A673 (cell line): ENCODE data around the gene KRTAP5-7. TPM values are rescaled to one million over a fixed set of nuclear protein-coding genes. Genes with fewer than 3 reads are reported as not detected.

ENCODE experiments used
- BruUV-seq: library from RNA; stranded (reverse); fragments of 400-500 nt; replicated peaks from 2 replicates; lab custom pipeline; 2021; lab: Mats Ljungman, UMichigan
- CTCF ChIA-PET: fragments of 300-600 bp; sonication (Branson Sonifier 250); formaldehyde crosslinking; loops from one replicate; lab custom pipeline; 2022; ENCODE audit warnings: antibody characterized with exemption; lab: Charles Lee
- POLR2A ChIA-PET: fragments of 300-600 bp; sonication (Branson Sonifier 250); formaldehyde crosslinking; loops from one replicate; lab custom pipeline; 2022; ENCODE audit warnings: antibody characterized with exemption; ENCODE audit not compliant: low non-redundant PET; lab: Charles Lee
- DNase-seq: peaks from one replicate; pipeline ENCODE4 v3.0.0-alpha.2; 2015; ENCODE audit warnings: low spot score
- H3K27ac ChIP-seq: fragments of 200-600 bp; sonication (generic); 2 replicates; pipeline ENCODE4 v1.5.1; 2016; ENCODE audit warnings: mixed run types, low read depth, mild to moderate bottlenecking, mixed read lengths, antibody characterized with exemption, low read length; ENCODE audit not compliant: poor library complexity, severe bottlenecking
- H3K27me3 ChIP-seq: fragments of 200-600 bp; sonication (generic); replicated peaks from 2 replicates; pipeline ENCODE4 v1.6.1; 2017; ENCODE audit warnings: mixed run types, low read depth, mild to moderate bottlenecking, mixed read lengths, antibody characterized with exemption, low read length; ENCODE audit not compliant: insufficient read depth, poor library complexity
- H3K36me3 ChIP-seq: fragments of 200-600 bp; sonication (generic); 2 replicates; pipeline ENCODE4 v1.6.1; 2016; ENCODE audit warnings: mixed run types, mild to moderate bottlenecking, mixed read lengths, antibody characterized with exemption, low read length; ENCODE audit not compliant: insufficient read depth, poor library complexity, severe bottlenecking
- H3K4me1 ChIP-seq: fragments of 200-600 bp; sonication (generic); 2 replicates; pipeline ENCODE4 v1.6.1; 2017; ENCODE audit warnings: mixed run types, mild to moderate bottlenecking, mixed read lengths, antibody characterized with exemption, low read length; ENCODE audit not compliant: insufficient read depth, poor library complexity, severe bottlenecking
- H3K4me3 ChIP-seq: fragments of 200-600 bp; sonication (generic); 2 replicates; pipeline ENCODE4 v1.5.1; 2016; ENCODE audit warnings: low read depth, mixed run types, mild to moderate bottlenecking, mixed read lengths, low read length; ENCODE audit not compliant: poor library complexity, severe bottlenecking
- H3K9me3 ChIP-seq: fragments of 200-600 bp; sonication (generic); 2 replicates; pipeline ENCODE4 v1.6.1; 2016; ENCODE audit warnings: mixed run types, low read depth, mild to moderate bottlenecking, mixed read lengths, antibody characterized with exemption, low read length; ENCODE audit not compliant: poor library complexity, severe bottlenecking
- EZH2 ChIP-seq: fragments of 200-600 bp; sonication (generic); IDR thresholded peaks from 2 replicates; pipeline ENCODE4 v1.6.1; 2017; ENCODE audit warnings: borderline replicate concordance, low read depth, mild to moderate bottlenecking, mixed read lengths, antibody characterized with exemption, low read length; ENCODE audit not compliant: poor library complexity, severe bottlenecking
- intact Hi-C: fragments of 100-400 bp; cut with micrococcal nuclease; formaldehyde crosslinking; loops from one replicate; pipeline ENCODE4 v1.10.0; 2022; ENCODE audit not compliant: unreplicated experiment
- total RNA-seq: library from RNA; stranded (reverse); gene quantifications from 2 replicates; pipeline ENCODE4 v1.2.3, GENCODE V29; 2021
- TF ChIP-seq, protein P1 (sequence below): fragments of 300-800, 200-600 bp; sonication (generic); conservative IDR thresholded peaks from 2 replicates; pipeline ENCODE4 v1.5.1; 2017; ENCODE audit warnings: low read depth, mild to moderate bottlenecking, antibody characterized with exemption, low read length, moderate library complexity, mixed read lengths

Gene KRTAP5-7
- total RNA-seq, 1 experiment from 2014 or later, result not detected

DNA sequence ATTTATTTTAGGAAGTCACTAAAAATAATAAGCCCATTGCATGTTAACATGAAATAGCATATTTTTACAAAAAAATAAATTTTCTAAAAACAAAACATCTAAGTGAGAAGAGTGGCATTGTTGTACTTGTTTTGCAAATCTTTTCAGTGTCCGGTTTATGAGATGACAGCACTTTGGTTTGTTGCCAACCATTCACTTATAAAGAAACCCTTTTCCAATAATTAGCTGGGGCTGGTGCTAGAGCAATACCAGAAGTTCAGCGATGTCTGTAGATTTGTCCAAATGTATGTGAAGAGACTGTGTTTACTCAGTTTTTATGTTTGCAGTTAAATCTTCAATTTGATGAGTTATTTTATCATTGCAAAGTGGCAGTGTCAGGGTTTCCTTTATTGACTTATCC, 22.1 kb upstream of the KRTAP5-7 start:
- Histone ChIP-seq H3K27me3 (no peaks in the 10 kb centered on the region), H3K9me3 (peaks cover 6% of the 10 kb centered on the region), H3K4me1 (peaks cover 14% of the 10 kb centered on the region), H3K36me3 (no peaks in the 10 kb centered on the region), H3K4me3 (no peak overlapping the region), H3K27ac (no peak overlapping the region)
- ChIA-PET POLR2A (no interaction called here), CTCF (no interaction called here)
- intact Hi-C loops, result no loop called here
- no TSS peak for BruUV-seq
- DNase-seq, result no peak
- TF ChIP-seq EZH2, result no peak
- TF ChIP-seq, protein P1, sequence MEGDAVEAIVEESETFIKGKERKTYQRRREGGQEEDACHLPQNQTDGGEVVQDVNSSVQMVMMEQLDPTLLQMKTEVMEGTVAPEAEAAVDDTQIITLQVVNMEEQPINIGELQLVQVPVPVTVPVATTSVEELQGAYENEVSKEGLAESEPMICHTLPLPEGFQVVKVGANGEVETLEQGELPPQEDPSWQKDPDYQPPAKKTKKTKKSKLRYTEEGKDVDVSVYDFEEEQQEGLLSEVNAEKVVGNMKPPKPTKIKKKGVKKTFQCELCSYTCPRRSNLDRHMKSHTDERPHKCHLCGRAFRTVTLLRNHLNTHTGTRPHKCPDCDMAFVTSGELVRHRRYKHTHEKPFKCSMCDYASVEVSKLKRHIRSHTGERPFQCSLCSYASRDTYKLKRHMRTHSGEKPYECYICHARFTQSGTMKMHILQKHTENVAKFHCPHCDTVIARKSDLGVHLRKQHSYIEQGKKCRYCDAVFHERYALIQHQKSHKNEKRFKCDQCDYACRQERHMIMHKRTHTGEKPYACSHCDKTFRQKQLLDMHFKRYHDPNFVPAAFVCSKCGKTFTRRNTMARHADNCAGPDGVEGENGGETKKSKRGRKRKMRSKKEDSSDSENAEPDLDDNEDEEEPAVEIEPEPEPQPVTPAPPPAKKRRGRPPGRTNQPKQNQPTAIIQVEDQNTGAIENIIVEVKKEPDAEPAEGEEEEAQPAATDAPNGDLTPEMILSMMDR, result no peak

DNA sequence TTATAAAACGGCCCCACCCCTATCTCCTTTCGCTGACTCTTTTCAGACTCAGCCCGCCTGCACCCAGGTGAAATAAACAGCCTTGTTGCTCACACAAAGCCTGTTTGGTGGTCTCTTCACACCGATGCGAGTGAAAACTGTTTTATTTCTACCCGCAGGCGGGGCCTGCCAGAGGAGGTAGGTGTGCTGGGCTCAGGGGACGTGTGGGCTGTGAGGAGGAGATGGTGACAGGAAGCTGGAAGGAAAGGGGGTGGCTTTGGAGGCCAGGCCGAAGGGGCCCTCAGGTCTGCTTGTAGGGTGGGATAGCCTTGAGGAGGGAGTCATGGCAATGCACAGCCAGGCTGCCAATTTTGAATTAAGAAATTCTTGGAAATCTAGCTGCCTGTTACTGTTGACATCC, 21.3 kb upstream of the KRTAP5-7 start:
- peaks cover 14% of the 10 kb centered on the region for H3K4me1 ChIP-seq
- TF ChIP-seq, protein P1, result no peak
- TF ChIP-seq EZH2, result no peak
- H3K36me3 ChIP-seq, result no peaks in the 10 kb centered on the region
- no peak for DNase-seq
- no peak overlapping the region for H3K4me3 ChIP-seq
- POLR2A ChIA-PET, result no interaction called here
- peaks cover 7% of the 10 kb centered on the region for H3K9me3 ChIP-seq
- H3K27ac ChIP-seq, result no peak overlapping the region
- BruUV-seq, result no TSS peak
- CTCF ChIA-PET, result no interaction called here
- intact Hi-C loops, result no loop called here
- H3K27me3 ChIP-seq, result no peaks in the 10 kb centered on the region

DNA sequence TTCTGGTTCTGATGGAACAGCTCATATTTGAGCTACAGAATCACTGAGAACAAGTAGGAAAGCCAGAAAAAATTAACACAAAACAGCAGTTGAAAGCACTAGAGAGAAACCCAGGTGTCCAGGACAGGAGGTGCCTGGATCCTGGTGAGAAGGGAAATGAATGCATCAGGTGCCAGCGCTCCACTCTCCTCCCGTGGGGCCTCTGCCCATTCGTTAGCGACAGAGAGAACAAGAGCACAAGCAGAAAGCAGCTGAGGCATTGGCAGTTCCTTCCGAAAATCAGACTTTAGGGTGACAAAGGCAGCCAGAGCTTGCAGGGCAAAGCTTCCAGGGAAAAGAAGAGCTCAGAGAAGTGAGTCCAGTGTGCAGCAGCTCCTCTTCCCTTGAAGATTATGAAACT, 20.0 kb upstream of the KRTAP5-7 start:
- TF ChIP-seq, protein P1, result no peak
- TF ChIP-seq EZH2, result no peak
- Histone ChIP-seq H3K4me1 (peaks cover 14% of the 10 kb centered on the region), H3K27me3 (no peaks in the 10 kb centered on the region), H3K4me3 (no peak overlapping the region), H3K36me3 (no peaks in the 10 kb centered on the region), H3K27ac (no peak overlapping the region), H3K9me3 (peaks cover 7% of the 10 kb centered on the region)
- BruUV-seq, result no TSS peak
- CTCF ChIA-PET, result no interaction called here
- POLR2A ChIA-PET, result no interaction called here
- intact Hi-C loops, result no loop called here
- no peak for DNase-seq
